Measurements from ENCODE around the gene ANKRD24.

DNA sequence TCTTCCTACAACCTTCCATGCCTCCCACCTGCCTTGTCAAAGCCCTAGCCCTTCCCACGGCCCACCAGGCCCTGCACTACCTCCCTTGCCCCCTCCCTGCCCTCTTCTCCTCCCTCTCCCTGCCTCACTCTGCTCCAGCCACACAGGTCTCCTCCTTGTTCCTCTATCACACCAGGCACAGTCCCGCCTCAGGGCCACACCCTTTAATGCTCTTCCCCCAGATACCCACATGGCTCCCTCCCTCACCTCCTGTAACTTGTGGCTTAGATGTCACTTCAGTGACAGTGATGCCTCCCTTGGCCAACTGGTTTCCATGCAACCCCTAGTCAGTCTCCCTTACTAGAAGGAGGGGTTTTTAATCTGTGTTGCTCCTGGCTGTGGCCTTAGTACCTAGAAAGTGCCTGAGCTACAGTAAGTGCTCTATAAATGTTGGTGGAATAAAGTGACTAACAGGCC is 1.4 kb upstream of the ANKRD24 start:
- TF ChIP-seq, protein P1, sequence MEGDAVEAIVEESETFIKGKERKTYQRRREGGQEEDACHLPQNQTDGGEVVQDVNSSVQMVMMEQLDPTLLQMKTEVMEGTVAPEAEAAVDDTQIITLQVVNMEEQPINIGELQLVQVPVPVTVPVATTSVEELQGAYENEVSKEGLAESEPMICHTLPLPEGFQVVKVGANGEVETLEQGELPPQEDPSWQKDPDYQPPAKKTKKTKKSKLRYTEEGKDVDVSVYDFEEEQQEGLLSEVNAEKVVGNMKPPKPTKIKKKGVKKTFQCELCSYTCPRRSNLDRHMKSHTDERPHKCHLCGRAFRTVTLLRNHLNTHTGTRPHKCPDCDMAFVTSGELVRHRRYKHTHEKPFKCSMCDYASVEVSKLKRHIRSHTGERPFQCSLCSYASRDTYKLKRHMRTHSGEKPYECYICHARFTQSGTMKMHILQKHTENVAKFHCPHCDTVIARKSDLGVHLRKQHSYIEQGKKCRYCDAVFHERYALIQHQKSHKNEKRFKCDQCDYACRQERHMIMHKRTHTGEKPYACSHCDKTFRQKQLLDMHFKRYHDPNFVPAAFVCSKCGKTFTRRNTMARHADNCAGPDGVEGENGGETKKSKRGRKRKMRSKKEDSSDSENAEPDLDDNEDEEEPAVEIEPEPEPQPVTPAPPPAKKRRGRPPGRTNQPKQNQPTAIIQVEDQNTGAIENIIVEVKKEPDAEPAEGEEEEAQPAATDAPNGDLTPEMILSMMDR (IDR thresholded peaks at IDR 0.05), result no peak
- TF ChIP-seq POLR2AphosphoS5 (IDR thresholded peaks at IDR 0.05; ENCODE audit: low read depth, low read length), result no peak
- TF ChIP-seq TCF7L2 (IDR thresholded peaks at IDR 0.05; ENCODE audit: low read depth, low read length), result no peak
- TF ChIP-seq, protein P2, sequence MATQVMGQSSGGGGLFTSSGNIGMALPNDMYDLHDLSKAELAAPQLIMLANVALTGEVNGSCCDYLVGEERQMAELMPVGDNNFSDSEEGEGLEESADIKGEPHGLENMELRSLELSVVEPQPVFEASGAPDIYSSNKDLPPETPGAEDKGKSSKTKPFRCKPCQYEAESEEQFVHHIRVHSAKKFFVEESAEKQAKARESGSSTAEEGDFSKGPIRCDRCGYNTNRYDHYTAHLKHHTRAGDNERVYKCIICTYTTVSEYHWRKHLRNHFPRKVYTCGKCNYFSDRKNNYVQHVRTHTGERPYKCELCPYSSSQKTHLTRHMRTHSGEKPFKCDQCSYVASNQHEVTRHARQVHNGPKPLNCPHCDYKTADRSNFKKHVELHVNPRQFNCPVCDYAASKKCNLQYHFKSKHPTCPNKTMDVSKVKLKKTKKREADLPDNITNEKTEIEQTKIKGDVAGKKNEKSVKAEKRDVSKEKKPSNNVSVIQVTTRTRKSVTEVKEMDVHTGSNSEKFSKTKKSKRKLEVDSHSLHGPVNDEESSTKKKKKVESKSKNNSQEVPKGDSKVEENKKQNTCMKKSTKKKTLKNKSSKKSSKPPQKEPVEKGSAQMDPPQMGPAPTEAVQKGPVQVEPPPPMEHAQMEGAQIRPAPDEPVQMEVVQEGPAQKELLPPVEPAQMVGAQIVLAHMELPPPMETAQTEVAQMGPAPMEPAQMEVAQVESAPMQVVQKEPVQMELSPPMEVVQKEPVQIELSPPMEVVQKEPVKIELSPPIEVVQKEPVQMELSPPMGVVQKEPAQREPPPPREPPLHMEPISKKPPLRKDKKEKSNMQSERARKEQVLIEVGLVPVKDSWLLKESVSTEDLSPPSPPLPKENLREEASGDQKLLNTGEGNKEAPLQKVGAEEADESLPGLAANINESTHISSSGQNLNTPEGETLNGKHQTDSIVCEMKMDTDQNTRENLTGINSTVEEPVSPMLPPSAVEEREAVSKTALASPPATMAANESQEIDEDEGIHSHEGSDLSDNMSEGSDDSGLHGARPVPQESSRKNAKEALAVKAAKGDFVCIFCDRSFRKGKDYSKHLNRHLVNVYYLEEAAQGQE (IDR thresholded peaks at IDR 0.05; ENCODE audit: insufficient read depth in 1 of 2, low read depth in 2 of 2, low read length in 1 of 2), result no peak
- TF ChIP-seq SIN3A (IDR thresholded peaks at IDR 0.05; ENCODE audit: borderline replicate concordance, insufficient read depth, low read depth, low read length), result no peak
